Neural cell (in vitro differentiated cells): ENCODE data around the gene EPC1. TPM values are rescaled to one million over a fixed set of nuclear protein-coding genes. Genes with fewer than 3 reads are reported as not detected.

Experiments used
- H2AFZ ChIP-seq: fragments of 200-600, 300-800 bp; sonication (generic), shearing (Covaris generic); 2 replicates; pipeline ENCODE4 v1.6.0; 2014; ENCODE audit warnings: low read depth, mild to moderate bottlenecking, antibody characterized with exemption, low read length, moderate library complexity
- H3F3A ChIP-seq: fragments of 200-600 bp; shearing (Covaris generic); 2 replicates; pipeline ENCODE4 v1.6.1; 2016; ENCODE audit warnings: mild to moderate bottlenecking, moderate library complexity, mixed read lengths, antibody characterized with exemption, low read length; ENCODE audit not compliant: insufficient read depth, poor library complexity, severe bottlenecking
- H3K27ac ChIP-seq: fragments of 200-600, 300-800 bp; sonication (generic), shearing (Covaris generic); 2 replicates; pipeline ENCODE4 v1.5.1; 2014; ENCODE audit warnings: mild to moderate bottlenecking, low read length, moderate library complexity
- H3K27me3 ChIP-seq: fragments of 300-800, 200-600 bp; sonication (generic), shearing (Covaris generic); 2 replicates; pipeline ENCODE4 v1.6.0; 2014; ENCODE audit warnings: mild to moderate bottlenecking, low read depth, low read length, moderate library complexity; ENCODE audit not compliant: insufficient read depth
- H3K36me3 ChIP-seq: fragments of 300-800, 200-600 bp; sonication (generic), shearing (Covaris generic); 2 replicates; pipeline ENCODE4 v1.5.1; 2014; ENCODE audit warnings: mild to moderate bottlenecking, antibody characterized with exemption, low read length, moderate library complexity; ENCODE audit not compliant: insufficient read depth
- H3K4me2 ChIP-seq: fragments of 300-800, 200-600 bp; sonication (generic), shearing (Covaris generic); 2 replicates; pipeline ENCODE4 v1.6.0; 2014; ENCODE audit warnings: mild to moderate bottlenecking, low read length
- H3K4me3 ChIP-seq: fragments of 300-800, 200-600 bp; sonication (generic), shearing (Covaris generic); 2 replicates; pipeline ENCODE4 v1.5.1; 2014; ENCODE audit warnings: mild to moderate bottlenecking, low read length, moderate library complexity
- H3K79me2 ChIP-seq: fragments of 200-600 bp; shearing (Covaris generic); replicated peaks from 2 replicates; pipeline ENCODE4 v1.6.0; 2014; ENCODE audit warnings: mild to moderate bottlenecking, low read length, moderate library complexity; ENCODE audit not compliant: insufficient read depth
- H3K9ac ChIP-seq: fragments of 300-800, 200-600 bp; sonication (generic), shearing (Covaris generic); 2 replicates; pipeline ENCODE4 v1.6.1; 2016; ENCODE audit warnings: mild to moderate bottlenecking, low read length, mixed read lengths
- H3K9me2 ChIP-seq: fragments of 200-600 bp; shearing (Covaris generic); 2 replicates; pipeline ENCODE4 v1.6.1; 2016; ENCODE audit warnings: mild to moderate bottlenecking, low read length, mixed read lengths; ENCODE audit not compliant: insufficient read depth
- H3K9me3 ChIP-seq: fragments of 200-600, 300-800 bp; sonication (generic), shearing (Covaris generic); 2 replicates; pipeline ENCODE4 v1.6.1; 2016; ENCODE audit warnings: mild to moderate bottlenecking, mixed run types, low read length, moderate library complexity, mixed read lengths
- H4K20me1 ChIP-seq: fragments of 200-600 bp; shearing (Covaris generic); 2 replicates; pipeline ENCODE4 v1.6.1; 2016; ENCODE audit warnings: mild to moderate bottlenecking, mixed run types; ENCODE audit not compliant: insufficient read depth
- EP300 ChIP-seq: fragments of 450-650 bp; conservative IDR thresholded peaks from 2 replicates; pipeline ENCODE4 v1.6.1; 2014; ENCODE audit warnings: antibody characterized with exemption, mild to moderate bottlenecking, moderate library complexity; ENCODE audit not compliant: poor library complexity, severe bottlenecking
- EZH2 ChIP-seq: fragments of 200-600, 300-800 bp; shearing (Covaris generic), sonication (generic); IDR thresholded peaks from 2 replicates; pipeline ENCODE4 v1.6.1; 2014; ENCODE audit warnings: antibody characterized with exemption, low read length, borderline replicate concordance, mild to moderate bottlenecking; ENCODE audit not compliant: insufficient read depth, poor library complexity, severe bottlenecking
- MXI1 ChIP-seq: fragments of 450-650 bp; conservative IDR thresholded peaks from 2 replicates; pipeline ENCODE4 v1.6.1; 2014; ENCODE audit warnings: antibody characterized with exemption, mild to moderate bottlenecking; ENCODE audit not compliant: poor library complexity, severe bottlenecking
- POLR2AphosphoS5 ChIP-seq: IDR thresholded peaks from 2 replicates; pipeline ENCODE4 v1.6.1; 2012
- RAD21 ChIP-seq: fragments of 450-650 bp; conservative IDR thresholded peaks from 2 replicates; pipeline ENCODE4 v1.6.1; 2014; ENCODE audit warnings: antibody characterized with exemption, mild to moderate bottlenecking, moderate library complexity
- SMC3 ChIP-seq: fragments of 450-650 bp; conservative IDR thresholded peaks from 2 replicates; pipeline ENCODE4 v1.6.1; 2014; ENCODE audit warnings: antibody characterized with exemption, mild to moderate bottlenecking, moderate library complexity; ENCODE audit not compliant: poor library complexity
- TAF1 ChIP-seq: IDR thresholded peaks from 2 replicates; pipeline ENCODE4 v1.6.1; 2012; ENCODE audit warnings: low read depth
- polyA plus RNA-seq: library from polyadenylated mRNA; depleted of rRNA; stranded (reverse); fragments of >200 nt; gene quantifications from 2 replicates; pipeline ENCODE4 v1.2.3, GENCODE V29; 2014
- TF ChIP-seq, protein P1 (sequence below): fragments of 450-650 bp; IDR thresholded peaks from 2 replicates; pipeline ENCODE4 v1.5.1; 2014; ENCODE audit warnings: antibody characterized with exemption, mild to moderate bottlenecking, moderate library complexity; ENCODE audit not compliant: poor library complexity, severe bottlenecking
- TF ChIP-seq, protein P2 (sequence below): IDR thresholded peaks from 2 replicates; pipeline ENCODE4 v1.6.1; 2012; ENCODE audit warnings: borderline replicate concordance

Gene EPC1
- polyA plus RNA-seq, 1 donor from 2014 or later = 137 TPM

- H3F3A ChIP-seq = no peaks in the 10 kb centered on the region
- TF ChIP-seq RAD21 = no peak
- TF ChIP-seq, protein P1, sequence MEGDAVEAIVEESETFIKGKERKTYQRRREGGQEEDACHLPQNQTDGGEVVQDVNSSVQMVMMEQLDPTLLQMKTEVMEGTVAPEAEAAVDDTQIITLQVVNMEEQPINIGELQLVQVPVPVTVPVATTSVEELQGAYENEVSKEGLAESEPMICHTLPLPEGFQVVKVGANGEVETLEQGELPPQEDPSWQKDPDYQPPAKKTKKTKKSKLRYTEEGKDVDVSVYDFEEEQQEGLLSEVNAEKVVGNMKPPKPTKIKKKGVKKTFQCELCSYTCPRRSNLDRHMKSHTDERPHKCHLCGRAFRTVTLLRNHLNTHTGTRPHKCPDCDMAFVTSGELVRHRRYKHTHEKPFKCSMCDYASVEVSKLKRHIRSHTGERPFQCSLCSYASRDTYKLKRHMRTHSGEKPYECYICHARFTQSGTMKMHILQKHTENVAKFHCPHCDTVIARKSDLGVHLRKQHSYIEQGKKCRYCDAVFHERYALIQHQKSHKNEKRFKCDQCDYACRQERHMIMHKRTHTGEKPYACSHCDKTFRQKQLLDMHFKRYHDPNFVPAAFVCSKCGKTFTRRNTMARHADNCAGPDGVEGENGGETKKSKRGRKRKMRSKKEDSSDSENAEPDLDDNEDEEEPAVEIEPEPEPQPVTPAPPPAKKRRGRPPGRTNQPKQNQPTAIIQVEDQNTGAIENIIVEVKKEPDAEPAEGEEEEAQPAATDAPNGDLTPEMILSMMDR = peak; percentile 45
- peak; percentile 24 for TF ChIP-seq SMC3
- no peak overlapping the region for H3K9ac ChIP-seq
- no peaks in the 10 kb centered on the region for H3K9me3 ChIP-seq
- no peak overlapping the region for H2AFZ ChIP-seq
- H3K4me3 ChIP-seq = no peak overlapping the region
- no peaks in the 10 kb centered on the region for H3K9me2 ChIP-seq
- H4K20me1 ChIP-seq = no peaks in the 10 kb centered on the region
- no peaks in the 10 kb centered on the region for H3K79me2 ChIP-seq
- no peaks in the 10 kb centered on the region for H3K27me3 ChIP-seq
- no peak overlapping the region for H3K27ac ChIP-seq
- no peak overlapping the region for H3K4me2 ChIP-seq
- no peaks in the 10 kb centered on the region for H3K36me3 ChIP-seq
Measured at GRCh38 chr10:32256613-32257437, 90.1 kb downstream of the EPC1 start.

- no peak overlapping the region for H3K9ac ChIP-seq
- TF ChIP-seq SMC3 (no peak), EZH2 (no peak), TAF1 (no peak), POLR2AphosphoS5 (no peak), RAD21 (no peak), EP300 (no peak), MXI1 (no peak)
- TF ChIP-seq, protein P1 = no peak
- TF ChIP-seq, protein P2, sequence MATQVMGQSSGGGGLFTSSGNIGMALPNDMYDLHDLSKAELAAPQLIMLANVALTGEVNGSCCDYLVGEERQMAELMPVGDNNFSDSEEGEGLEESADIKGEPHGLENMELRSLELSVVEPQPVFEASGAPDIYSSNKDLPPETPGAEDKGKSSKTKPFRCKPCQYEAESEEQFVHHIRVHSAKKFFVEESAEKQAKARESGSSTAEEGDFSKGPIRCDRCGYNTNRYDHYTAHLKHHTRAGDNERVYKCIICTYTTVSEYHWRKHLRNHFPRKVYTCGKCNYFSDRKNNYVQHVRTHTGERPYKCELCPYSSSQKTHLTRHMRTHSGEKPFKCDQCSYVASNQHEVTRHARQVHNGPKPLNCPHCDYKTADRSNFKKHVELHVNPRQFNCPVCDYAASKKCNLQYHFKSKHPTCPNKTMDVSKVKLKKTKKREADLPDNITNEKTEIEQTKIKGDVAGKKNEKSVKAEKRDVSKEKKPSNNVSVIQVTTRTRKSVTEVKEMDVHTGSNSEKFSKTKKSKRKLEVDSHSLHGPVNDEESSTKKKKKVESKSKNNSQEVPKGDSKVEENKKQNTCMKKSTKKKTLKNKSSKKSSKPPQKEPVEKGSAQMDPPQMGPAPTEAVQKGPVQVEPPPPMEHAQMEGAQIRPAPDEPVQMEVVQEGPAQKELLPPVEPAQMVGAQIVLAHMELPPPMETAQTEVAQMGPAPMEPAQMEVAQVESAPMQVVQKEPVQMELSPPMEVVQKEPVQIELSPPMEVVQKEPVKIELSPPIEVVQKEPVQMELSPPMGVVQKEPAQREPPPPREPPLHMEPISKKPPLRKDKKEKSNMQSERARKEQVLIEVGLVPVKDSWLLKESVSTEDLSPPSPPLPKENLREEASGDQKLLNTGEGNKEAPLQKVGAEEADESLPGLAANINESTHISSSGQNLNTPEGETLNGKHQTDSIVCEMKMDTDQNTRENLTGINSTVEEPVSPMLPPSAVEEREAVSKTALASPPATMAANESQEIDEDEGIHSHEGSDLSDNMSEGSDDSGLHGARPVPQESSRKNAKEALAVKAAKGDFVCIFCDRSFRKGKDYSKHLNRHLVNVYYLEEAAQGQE = no peak
Measured at GRCh38 chr10:32253821-32254220, 93.1 kb downstream of the EPC1 start.

More at GRCh38 chr10:32253821-32254220, 93.1 kb downstream of the EPC1 start:
- H3K79me2 ChIP-seq = no peaks in the 10 kb centered on the region
- no peaks in the 10 kb centered on the region for H4K20me1 ChIP-seq
- no peak overlapping the region for H3K4me2 ChIP-seq
- H3K9me3 ChIP-seq = no peaks in the 10 kb centered on the region
- no peaks in the 10 kb centered on the region for H3K9me2 ChIP-seq
- no peak overlapping the region for H2AFZ ChIP-seq
- H3F3A ChIP-seq = no peaks in the 10 kb centered on the region
- H3K27me3 ChIP-seq = no peaks in the 10 kb centered on the region
- H3K27ac ChIP-seq = no peak overlapping the region
- no peak overlapping the region for H3K4me3 ChIP-seq
- H3K36me3 ChIP-seq = no peaks in the 10 kb centered on the region
